ENCODE results near the gene INTS2.
"Not testable (repeated sequence)": the region's sequence is repeated elsewhere in the genome, so short reads cannot be mapped to it uniquely, and the experiment has no call there.

INTS2 gene

DNA sequence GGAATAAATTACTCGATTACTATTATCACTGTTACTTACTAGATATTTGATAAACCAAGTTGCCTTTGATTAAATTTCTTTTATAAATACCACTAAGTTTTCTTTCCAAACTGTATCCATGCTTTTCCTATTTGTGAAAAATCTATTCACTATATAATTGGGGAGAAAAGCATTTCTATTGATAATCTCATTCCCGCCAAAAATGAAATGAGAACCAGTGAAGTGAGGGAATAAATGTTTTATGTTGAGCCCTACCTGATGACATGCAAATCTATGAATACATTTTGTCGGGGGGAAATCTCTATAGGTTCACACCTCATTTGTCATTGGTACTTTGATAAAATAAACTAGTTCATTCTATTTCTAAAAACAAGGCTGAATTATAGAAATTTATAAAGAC, 80.1 kb downstream of the INTS2 start:
- DNase-seq, result no peak

- DNase-seq, result no peak
These were observed 80.9 kb downstream of the INTS2 start for GRCh38 chr17:61846761-61847375.

- DNase-seq, result no peak
These were observed 81.7 kb downstream of the INTS2 start for GRCh38 chr17:61846088-61846487.

- no peak for DNase-seq
These were observed 84.3 kb downstream of the INTS2 start for GRCh38 chr17:61843435-61843834.

DNA sequence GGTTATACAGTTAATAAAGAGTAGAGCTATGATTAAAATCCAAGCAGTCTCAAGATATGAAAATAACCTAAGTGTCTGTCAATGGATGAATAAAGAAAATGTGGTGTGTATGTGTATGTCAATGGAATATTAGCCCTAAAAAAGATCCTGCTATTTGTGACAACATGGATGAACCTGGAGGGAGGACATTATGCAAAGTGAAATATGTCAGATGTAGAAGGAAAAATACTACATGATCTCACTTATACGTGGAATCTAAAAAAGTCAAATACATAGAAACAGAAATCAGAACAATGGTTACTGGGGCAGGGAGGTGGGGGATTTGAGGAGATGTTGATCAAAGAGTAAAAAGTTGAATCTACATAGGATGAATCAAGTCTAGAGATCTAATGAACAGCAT, 84.9 kb downstream of the INTS2 start:
- DNase-seq, result no peak

DNA sequence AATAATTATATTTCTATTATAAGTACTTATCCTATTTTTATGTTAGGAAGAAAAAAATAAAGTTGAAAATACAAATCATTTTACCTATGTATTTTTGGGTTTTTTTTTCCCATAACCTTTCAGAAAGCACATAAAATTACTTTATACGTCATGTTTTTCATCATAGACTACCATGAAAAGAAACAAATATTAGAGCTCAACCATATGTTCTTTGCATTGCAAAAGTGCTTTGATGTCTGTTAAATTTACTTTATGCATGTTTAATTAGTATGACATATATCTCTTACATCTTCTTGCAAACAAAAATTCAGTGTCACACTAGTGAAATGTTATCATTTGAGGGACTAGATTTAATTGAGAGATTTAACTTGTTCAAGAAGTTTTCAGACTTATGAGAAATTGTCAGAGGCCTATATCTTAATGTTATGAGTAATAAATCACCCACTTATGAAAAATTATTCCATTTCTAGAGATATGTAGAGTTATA, 88.4 kb downstream of the INTS2 start:
- no peak for DNase-seq

DNA sequence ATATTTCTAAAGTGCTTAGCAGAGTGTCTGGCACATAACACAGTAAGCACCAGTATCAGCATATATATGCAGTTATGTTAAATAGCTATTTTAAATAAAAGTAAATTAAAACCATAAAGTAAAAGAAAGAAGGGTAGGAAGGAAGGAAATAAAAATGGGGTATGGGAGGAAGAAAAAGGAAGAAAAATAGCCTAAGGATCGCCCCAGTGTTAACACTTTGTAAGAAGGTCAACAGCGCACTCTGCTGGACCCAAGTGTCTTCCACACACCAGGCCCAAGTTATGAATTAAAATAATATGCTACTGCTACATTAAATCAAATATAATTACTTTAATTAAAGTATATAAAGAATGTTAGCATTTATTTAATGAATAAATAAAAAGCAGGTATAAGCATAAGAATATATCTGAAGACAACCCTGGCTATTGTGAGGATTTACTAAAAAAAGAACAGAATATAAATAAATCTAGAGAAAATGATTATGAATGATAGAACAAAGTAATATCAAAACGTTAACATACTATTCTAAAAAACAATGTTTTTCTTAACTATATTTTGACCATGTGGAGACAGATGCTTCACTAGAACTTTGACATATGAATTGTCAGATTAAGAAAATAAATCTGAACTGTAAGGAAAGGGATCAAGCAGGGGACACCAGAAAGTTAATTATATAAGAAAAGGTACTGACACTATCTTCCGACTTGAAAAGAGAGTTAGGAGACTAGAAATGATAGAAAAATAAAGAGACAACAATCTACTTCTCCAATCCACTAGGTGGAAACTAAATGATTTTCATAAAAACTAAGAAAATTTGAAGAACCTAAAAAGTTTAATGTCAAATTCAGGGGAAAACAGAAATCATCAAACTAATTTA, 90.4 kb downstream of the INTS2 start:
- DNase-seq, result peak; percentile 51

DNA sequence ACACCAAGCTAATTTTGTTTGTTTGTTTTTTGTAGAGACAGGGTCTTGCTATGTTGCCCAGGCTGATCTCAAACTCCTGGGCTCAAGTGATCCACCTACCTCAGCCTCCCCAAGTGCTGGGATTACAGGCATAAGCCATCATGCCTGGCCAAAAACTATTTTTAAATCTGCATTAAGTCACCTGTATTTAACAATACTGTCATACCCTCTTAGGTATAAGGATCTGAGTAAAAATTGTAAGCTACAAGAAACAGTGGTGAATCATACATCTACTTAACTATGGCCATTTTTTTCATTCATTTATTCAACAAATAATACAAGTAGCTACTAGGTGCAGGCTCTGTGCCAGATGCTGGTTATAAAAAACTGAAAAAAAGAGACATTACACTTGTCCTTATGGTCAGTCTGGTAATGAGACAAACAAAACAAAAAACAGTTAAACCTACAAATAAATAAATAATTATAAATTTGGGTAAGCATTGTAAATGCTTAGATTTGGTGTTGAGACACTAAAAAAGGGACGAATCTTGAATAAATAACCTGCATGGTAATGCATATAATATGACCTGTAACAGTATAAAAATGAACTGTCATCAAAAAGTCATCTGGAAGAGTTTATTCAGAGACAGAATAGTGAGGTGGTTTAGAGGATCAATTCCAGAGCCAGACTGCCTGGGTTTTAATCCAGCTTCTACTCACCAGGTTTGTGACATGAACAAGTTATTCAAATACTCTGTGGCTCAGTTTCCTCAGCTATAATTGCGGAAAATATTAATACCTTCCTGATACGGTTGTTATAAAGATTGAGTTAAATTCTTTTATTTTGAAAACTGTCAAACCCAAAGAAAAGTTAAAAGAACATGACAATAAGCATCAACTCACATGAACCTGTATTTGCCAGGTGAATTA, 91.3 kb downstream of the INTS2 start:
- DNase-seq, result no peak

DNA sequence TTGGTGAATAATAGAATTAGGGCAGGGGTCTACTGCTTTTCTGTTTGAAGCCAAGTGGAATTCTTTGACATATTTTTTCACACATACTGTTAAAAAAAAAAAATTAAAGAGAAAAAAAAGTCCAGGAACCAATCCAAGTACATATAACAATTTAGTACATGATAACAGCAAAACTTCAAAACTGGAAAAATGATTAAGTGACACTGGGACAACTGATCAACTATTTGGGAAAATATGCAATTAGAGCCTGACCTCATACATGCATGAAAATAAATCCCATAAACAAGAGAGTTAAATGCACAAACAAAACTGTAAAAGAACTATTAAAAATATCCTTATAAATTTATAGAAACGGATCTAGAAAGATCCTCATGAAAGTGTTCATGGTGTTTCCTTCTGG, 92.2 kb downstream of the INTS2 start:
- DNase-seq, result no peak

DNA sequence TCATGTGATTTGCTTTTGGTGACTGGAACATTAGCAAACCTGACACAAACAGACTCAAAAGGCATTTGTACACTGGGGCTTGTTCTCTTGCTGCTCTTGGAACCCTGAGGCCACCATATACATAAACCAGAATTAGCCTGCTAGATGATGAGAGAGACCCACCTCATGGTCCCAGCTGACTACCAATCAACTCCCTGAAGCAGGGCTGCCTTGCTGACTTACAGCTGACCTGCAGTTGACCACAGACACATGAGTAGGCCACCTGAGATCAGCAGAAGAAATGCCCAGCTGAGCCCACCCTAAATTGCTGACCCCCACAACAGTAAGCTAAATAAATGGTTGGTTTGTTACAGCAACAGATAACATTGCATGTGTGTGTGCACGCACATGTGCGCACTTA, 93.2 kb downstream of the INTS2 start:
- no peak for DNase-seq

DNA sequence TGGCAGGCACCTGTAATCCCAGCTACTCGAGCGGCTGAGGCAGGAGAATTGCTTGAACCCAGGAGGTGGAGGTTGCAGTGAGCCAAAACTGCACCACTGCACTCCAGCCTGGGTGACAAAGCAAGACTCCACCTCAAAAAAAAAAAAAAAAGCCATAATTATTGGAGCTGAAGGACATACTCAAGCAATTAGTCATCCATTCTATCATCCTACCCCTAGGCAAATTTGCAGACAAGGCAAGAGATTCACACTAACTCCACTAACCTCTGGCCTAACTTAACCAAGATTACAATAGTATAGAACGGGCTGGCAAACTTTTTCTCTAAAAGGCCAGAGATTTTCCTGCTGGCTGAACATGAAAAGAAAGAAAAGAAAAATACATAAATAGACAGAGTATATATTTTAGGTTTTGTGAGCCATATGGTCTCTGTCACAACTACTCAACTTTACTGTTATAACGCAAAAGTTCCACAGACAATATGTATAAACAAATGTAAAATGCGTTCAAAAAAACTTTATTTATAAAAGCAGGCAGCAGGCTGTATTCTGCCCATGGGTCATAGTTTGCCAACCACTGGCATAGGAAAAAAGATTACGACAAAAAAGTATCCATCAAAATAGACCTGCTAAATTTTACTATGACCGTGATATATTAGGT, 94.1 kb downstream of the INTS2 start:
- no peak for DNase-seq

- DNase-seq, result no peak
These were observed 95.3 kb downstream of the INTS2 start for GRCh38 chr17:61832463-61832862.

DNA sequence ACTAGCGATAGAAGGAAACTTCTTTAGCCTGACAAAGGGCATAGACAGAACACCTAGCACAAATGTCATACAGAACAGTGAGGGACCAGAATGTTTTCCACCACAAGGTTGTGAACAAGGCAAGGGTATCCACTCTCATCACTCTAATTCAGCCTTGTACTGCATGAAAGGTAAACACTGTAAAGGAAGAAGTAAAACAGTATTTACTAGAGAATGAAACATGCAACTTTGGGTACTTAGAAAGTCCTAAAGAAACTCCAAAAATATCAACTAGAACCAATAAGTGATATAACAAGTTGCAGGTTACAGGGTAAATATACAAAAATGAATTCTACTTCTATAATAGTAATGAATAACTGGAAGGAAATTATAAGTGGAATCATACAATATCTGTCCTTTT, 96.7 kb downstream of the INTS2 start:
- DNase-seq, result no peak

GRCh38 chr17:61828694-61829093, 99.1 kb downstream of the INTS2 start:
- DNase-seq, result no peak

DNA sequence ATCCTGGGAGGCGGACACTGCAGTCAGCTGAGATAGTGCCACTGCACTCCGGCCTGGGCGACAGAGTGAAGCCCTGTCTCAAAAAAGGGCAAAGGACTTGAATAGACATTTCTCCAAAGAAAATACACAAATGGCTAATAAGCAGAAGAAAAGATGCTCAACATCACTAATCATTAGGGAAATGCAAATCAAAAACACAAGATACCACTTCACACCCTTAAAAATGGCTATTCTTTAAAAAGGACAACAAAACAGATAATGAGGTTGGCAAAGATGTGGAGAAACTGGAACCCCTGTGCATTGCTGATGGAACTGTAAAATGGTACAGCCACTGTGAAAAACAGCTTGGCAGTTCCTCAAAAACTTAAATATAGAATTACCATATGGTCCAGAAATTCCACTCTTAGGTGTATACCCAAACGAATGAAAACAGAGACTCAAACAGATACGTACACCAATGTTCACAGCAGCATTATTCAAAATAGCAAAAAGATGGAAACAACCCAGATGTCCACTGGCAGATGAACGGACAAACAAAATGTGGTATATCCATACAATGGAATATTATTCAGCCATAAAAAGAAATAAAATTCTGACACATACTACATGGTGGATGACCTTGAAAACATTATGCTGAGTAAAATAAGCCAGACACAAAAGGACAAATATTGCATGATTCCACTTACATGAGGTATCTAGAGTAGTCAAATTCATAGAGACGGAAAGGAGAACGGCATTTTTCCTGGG, 100.0 kb downstream of the INTS2 start:
- DNase-seq, result no peak

DNA sequence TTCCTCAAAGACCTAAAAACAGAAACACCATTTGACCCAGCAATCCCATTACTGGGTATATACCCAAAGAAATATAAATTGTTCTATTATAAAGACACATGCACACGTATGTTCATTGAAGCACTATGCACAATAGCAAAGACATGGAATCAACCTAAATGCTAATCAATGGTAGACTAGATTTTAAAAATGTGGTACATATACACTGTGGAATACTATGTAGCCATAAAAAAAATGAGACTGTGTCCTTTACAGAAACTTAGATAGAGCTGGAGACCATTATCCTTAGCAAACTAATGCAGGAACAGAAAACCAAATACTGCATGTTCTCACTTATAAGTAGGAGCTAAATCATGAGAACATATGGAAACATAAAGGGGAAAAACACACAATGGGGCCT, 100.9 kb downstream of the INTS2 start:
- not testable (repeated sequence) for DNase-seq

DNA sequence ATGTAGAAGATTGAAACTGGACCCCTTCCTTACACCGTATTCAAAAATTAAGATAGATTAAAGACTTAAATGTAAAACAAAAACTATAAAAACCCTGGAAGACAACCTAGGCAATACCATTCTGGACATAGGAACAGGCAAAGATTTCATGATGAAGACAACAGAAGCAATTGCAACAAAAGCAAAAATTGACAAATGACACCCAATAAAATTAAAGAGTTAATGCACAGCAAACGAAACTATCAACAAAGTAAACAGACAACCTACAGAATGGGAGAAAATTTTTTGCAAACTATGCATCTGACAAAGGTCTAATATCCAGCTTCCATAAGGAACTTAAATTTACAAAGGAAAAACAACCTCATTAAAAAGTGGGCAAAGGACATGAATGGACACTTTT, 101.6 kb downstream of the INTS2 start:
- not testable (repeated sequence) for DNase-seq

- DNase-seq, result no peak
These were observed 102.2 kb downstream of the INTS2 start for GRCh38 chr17:61825448-61826137.

DNA sequence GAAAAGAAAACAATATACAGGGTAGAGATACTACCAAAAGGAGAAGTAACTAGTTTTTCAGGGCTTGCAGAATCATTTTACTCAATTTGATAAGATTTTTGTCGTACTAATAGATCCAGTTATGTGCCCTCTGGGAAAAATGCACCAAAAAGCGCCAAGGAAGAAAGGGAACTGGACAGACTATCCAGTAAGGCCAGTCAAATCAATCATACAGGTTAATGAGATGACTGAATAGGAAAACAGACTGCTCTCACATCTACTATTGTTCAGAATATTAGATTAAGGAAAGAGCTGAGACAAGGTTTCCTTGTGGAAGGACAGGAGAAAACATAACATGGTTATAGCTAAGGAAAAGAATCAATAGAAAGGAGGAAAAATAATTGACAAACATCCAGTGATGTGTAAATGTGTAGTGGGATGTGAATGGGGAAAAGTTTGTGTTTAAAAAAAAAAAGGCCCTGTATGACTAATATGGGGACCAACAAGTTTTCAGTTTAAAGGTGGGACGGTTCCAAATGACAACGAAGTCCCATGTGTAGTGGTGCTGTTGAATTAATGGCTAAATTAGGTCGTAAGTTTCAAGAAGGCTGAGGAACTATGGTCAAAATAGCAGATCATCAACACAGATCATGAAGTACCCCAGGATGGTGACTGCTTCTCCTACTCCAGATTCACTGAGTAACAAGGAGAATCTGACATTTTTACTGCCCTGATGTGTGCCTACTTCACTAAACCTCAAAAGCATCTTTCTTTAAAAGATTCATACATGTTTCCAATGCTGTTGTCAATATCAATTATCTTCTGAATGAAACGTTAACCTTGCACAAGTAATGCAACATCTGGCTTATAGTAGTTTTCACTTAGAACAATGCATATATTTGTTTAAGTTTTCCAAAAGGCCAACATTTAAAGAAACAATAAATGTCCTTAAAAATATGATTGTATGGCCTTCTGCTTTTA, 105.2 kb downstream of the INTS2 start:
- DNase-seq, result no peak

- DNase-seq, result no peak
These were observed 106.1 kb downstream of the INTS2 start for GRCh38 chr17:61821655-61822054.
